ENCODE data around the gene ZSWIM1. TPM values are rescaled to one million over a fixed set of nuclear protein-coding genes. Genes with fewer than 3 reads are reported as not detected.

The ZSWIM1 gene
- total RNA-seq, 1 experiment from 2014 or later, result 13.0 TPM

GRCh38 chr20:45842169-45842812, 38.7 kb upstream of the ZSWIM1 start:
- DNase-seq (ENCODE audit: low read depth, low spot score), result no peak
- H3K9me2 ChIP-seq (ENCODE audit: insufficient read depth), result no peaks in the 10 kb centered on the region
- H4K20me1 ChIP-seq (ENCODE audit: insufficient read depth), result no peaks in the 10 kb centered on the region
- no TSS peak for BruUV-seq (replicated peaks)
- intact Hi-C loops (cut with micrococcal nuclease), result no loop called here
- no peaks in the 10 kb centered on the region for H3K27me3 ChIP-seq (ENCODE audit: insufficient read depth, low read length)
- no peak for ATAC-seq
- peaks cover 0 to 2% of the 10 kb centered on the region in 2 experiments; a peak in 2 of 4 replicates for H3K36me3 ChIP-seq (ENCODE audit: control insufficient read depth in 1 of 2, insufficient read depth in 2 of 2, low read length in 2 of 2)
- no peak for TF ChIP-seq EZH2phosphoT487 (IDR thresholded peaks at IDR 0.05; ENCODE audit: borderline replicate concordance)
- no peak for TF ChIP-seq SIN3A (IDR thresholded peaks at IDR 0.05; ENCODE audit: low read depth)
- no peak for TF ChIP-seq POLR2AphosphoS5 (IDR thresholded peaks at IDR 0.05; ENCODE audit: low read depth, low read length)
- no peak for TF ChIP-seq ATF3 (IDR thresholded peaks at IDR 0.05)
- no peak for TF ChIP-seq CTCF (IDR thresholded peaks at IDR 0.05 in 2 of 3, conservative IDR thresholded peaks at IDR 0.05 in 1 of 3; ENCODE audit: borderline replicate concordance in 1 of 3, insufficient read depth in 1 of 3, low read depth in 2 of 3, low read length in 2 of 3)
- no peak for TF ChIP-seq FOSL1 (IDR thresholded peaks at IDR 0.05; ENCODE audit: low read depth)
- no peak for TF ChIP-seq MAX (IDR thresholded peaks at IDR 0.05)
- no peak for TF ChIP-seq YY1 (IDR thresholded peaks at IDR 0.05; ENCODE audit: extremely low read depth, insufficient replicate concordance, low read depth, low read length)
- TF ChIP-seq RAD21 (IDR thresholded peaks at IDR 0.05; ENCODE audit: low read depth), result no peak
- no peak for TF ChIP-seq ZBTB33 (IDR thresholded peaks at IDR 0.05; ENCODE audit: extremely low read depth, insufficient replicate concordance, low read length)
- no peak for TF ChIP-seq CBX3 (IDR thresholded peaks at IDR 0.05; ENCODE audit: low read depth)
- no peak for TF ChIP-seq SRF (IDR thresholded peaks at IDR 0.05; ENCODE audit: low read depth)
- TF ChIP-seq ZFX (IDR thresholded peaks at IDR 0.05), result no peak
- TF ChIP-seq ELF1 (IDR thresholded peaks at IDR 0.05; ENCODE audit: borderline replicate concordance, low read depth), result no peak
- TF ChIP-seq EGR1 (IDR thresholded peaks at IDR 0.05; ENCODE audit: low read depth), result no peak
- TF ChIP-seq ZNF274 (IDR thresholded peaks at IDR 0.05; ENCODE audit: low read depth, low read length), result no peak
- H3K4me3 ChIP-seq (replicated peaks in 1 of 2; ENCODE audit: low read depth in 1 of 2, low read length in 2 of 2), result no peak overlapping the region
- CTCF ChIA-PET, result no interaction called here
- POLR2A ChIA-PET, result no interaction called here
- H3K79me2 ChIP-seq (ENCODE audit: insufficient read depth, low read length), result no peaks in the 10 kb centered on the region
- H3K27ac ChIP-seq (ENCODE audit: low read depth, low read length), result no peak overlapping the region
- H3K4me1 ChIP-seq (ENCODE audit: control insufficient read depth in 1 of 2, insufficient read depth in 2 of 2, low read length in 2 of 2), result no peaks in the 10 kb centered on the region
- H3K4me2 ChIP-seq (ENCODE audit: low read length), result no peak overlapping the region
- no peak overlapping the region for H3K9ac ChIP-seq (ENCODE audit: low read length)
- RAD21 ChIA-PET (ENCODE audit: low non-redundant PET in 1 of 2, low total read pairs in 2 of 2, uncharacterized antibody in 2 of 2, unreplicated experiment in 2 of 2), result no interaction called here
- no peaks in the 10 kb centered on the region for H3K9me3 ChIP-seq (ENCODE audit: control insufficient read depth in 1 of 2, insufficient read depth in 1 of 2, low read depth in 1 of 2, low read length in 2 of 2)
- no peak overlapping the region for H2AFZ ChIP-seq (ENCODE audit: low read depth, low read length, poor library complexity, severe bottlenecking)

Data from HCT116 (cell line).